ENCODE results near the gene SPATA21. TPM values are rescaled to one million over a fixed set of nuclear protein-coding genes. Genes with fewer than 3 reads are reported as not detected.

The SPATA21 gene
- total and polyA plus RNA-seq, 10 of the 15 experiments (the other 5 are each of a cell fraction or from before 2014, with no cell fraction given), result 0.05 to 1.1 (median 0.24) TPM; not detected in 1

- no peak for TF ChIP-seq E4F1 (IDR thresholded peaks at IDR 0.05; ENCODE audit: borderline replicate concordance, partially characterized antibody)
- no peak for TF ChIP-seq MTA2 (IDR thresholded peaks at IDR 0.05; ENCODE audit: low read depth)
- TF ChIP-seq RELB (IDR thresholded peaks at IDR 0.05; ENCODE audit: low read depth), result 0 out of 2 replicates have a peak, but pooled peaks have one; percentile 14
- TF ChIP-seq ZBTB11 (CRISPR knock-in tag; IDR thresholded peaks at IDR 0.05), result no peak
- no peak for TF ChIP-seq CHD4 (IDR thresholded peaks at IDR 0.05)
- no peak for TF ChIP-seq BRCA1 (IDR thresholded peaks at IDR 0.05; ENCODE audit: low read depth, low read length)
- TF ChIP-seq MXI1 (IDR thresholded peaks at IDR 0.05; ENCODE audit: low read depth, low read length), result no peak
- TF ChIP-seq RFX5 (IDR thresholded peaks at IDR 0.05; ENCODE audit: low read depth, low read length), result no peak
- no peak for TF ChIP-seq SKIL (IDR thresholded peaks at IDR 0.05; ENCODE audit: low read depth, poor library complexity, severe bottlenecking)
- TF ChIP-seq STAT1 (conservative IDR thresholded peaks at IDR 0.05), result no peak
- TF ChIP-seq NR2C1 (IDR thresholded peaks at IDR 0.05), result no peak
- no peak for TF ChIP-seq WRNIP1 (IDR thresholded peaks at IDR 0.05; ENCODE audit: borderline replicate concordance, low read depth, low read length)
- TF ChIP-seq ZNF687 (IDR thresholded peaks at IDR 0.05), result peak; percentile 38; the same call in 1 of the 2 replicates
- no peak for TF ChIP-seq TAF1 (IDR thresholded peaks at IDR 0.05; ENCODE audit: borderline replicate concordance, low read depth, low read length)
Measured at GRCh38 chr1:16352842-16353535, 84.2 kb downstream of the SPATA21 start (continued).

All from GM12878 (cell line).